ENCODE results near the gene TMEM115.

Gene TMEM115, protein sequence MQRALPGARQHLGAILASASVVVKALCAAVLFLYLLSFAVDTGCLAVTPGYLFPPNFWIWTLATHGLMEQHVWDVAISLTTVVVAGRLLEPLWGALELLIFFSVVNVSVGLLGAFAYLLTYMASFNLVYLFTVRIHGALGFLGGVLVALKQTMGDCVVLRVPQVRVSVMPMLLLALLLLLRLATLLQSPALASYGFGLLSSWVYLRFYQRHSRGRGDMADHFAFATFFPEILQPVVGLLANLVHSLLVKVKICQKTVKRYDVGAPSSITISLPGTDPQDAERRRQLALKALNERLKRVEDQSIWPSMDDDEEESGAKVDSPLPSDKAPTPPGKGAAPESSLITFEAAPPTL

DNA sequence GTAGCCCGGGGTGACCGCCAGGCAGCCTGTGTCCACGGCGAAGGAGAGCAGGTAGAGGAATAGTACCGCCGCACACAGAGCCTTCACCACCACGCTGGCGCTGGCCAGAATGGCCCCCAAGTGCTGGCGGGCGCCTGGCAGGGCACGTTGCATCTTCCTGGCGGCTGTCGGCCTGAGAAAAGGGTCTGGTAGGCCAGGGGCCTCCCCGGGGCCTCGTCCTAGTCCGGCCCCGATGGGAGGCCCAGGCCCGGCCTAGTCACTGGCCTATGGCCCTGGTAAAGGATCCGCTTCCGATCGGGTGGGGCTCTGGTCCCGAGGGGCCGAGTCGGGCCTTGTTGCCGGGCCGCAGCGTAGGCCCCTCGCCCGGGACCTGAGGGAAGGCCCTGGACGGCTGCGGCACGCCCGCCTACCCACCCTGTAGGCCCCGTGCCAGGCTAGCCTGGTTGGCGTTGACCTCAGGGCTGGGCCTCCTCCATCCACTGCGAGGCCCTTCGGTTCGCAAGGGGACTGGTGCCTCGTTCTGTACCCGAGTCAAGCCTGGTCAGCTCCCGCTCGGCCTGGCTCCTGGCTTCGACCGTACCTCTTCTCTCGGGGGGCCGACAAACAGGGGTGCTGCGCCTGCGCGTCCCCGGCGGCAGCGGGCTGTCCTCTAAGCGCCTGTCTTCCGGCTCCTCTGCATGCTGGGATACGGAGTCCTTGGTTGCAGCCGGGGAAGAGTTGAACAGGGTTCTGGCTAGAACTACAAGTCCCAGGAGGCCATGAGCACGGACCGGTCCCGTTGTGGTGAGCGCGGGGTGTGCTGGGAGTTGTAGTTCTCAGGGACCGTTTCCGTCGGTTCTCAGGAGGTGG lies at the start of gene TMEM115:
TMEM115 (minus strand) TSS at position 611 of the 849 bp plus-strand sequence; CDS start at position 153, 458 bp downstream.
- peak; percentile 99 for DNase-seq (ENCODE audit: low read depth)

DNA sequence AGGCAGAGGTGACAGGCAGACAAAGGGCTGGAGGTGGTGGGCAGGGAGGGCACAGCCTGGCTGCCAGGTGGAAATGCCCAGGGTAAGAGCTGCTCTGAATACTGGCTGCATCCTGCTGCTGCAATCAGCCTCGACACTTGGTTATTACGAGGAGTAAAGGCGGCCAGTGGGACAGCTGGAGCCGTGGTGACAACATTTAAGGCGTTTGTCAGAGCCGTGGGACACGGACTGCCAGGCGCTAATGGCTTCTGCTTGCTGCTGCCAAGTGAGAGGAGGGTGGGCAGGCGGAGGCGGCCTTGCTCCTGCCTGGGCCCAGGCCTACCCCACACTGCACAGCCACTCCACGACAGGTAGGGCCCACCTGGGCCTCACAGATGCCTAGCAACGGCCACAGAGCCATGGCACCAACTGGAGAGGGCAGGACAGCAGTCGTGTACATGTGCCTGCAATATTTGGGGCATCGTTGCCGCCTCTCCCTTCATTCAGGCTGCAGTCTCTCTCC lies 49.2 kb upstream of the TMEM115 start:
- no peak for DNase-seq (ENCODE audit: low read depth)

DNA sequence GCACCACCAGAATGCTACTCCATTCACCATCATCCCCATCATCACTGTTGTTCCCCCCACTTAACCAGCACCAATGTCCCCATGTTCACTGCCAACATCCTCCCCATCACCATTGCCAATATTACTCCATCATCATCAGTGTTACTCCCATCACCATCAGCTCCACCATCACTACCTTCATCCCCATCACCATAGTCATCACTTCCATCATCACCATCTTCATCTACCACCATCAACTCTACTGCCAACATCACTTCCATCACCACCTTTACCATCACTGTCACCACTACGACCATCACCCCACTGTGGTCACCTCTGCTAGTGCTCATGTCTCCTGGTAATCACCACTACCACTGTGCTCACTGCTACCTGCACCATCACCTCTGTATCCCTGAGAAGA lies 47.2 kb upstream of the TMEM115 start:
- DNase-seq (ENCODE audit: low read depth), result no peak

DNA sequence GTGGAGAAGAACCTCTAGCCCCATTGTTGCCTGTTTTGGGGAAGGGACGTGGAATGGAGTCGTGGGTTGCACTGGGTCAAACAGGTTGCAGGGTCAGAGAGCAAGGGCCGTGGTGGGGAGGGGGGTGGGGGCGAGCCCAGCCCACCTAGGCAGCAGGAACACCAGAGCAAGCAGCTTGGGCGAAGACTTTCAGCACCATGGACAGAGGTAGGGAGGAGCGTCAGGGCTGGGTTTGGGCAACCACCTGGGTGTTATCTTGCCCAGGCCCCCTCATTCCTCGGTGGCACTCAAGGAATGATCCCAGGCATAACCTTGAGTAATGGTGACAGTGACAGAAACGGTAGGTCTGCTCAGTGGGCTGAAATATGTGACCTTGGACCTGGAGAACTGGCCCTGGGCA lies 45.9 kb upstream of the TMEM115 start:
- DNase-seq (ENCODE audit: low read depth), result no peak

DNA sequence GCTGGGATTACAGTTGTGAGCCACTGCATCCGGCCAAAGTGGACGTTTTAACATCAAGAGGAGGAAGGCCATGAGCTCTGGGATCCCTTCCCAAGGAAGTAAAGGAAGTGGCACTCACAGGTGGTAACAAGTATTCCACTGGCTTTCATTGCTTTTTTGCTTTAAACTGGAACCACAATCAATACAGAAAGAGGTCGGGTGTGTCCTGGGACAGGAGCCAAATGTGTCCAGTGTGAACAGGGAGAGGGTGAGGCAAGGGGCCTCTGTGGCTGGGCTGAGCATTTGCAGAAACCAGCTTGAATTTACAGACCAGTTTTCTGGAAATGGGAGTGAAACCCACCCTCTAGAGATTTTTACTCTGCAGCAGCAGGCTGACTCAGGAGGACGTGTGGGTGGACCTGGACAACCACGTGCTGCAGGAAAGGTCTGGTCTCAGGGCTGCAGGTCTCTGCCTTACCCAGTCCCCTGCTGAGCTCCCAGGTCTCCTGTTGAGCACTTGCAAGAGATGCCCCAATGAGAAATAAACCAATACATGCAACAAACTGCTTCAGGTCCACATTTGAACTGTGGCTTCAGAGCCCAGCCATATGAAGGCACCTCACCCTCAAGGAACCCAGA lies 42.8 kb upstream of the TMEM115 start:
- no peak for DNase-seq (ENCODE audit: low read depth)

DNA sequence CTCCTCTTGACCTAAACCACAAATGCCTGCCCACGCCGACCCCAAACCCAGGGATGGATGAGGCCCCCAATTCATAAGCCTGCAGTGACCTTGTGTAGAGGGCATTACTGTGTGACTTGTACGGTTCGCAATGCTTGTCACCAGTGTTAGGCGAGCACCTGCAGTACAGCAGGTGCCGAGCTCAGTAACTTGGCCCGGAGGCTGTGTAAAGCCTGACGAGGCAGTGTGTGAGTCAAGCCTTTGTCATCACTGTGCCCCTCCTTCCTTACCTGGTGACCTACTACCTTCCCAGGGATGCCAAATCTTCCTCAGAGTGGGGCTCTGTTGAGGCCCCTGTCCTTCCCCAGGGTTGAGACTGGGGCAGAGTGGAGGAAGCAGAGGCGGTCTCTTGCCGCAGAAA lies 37.2 kb upstream of the TMEM115 start:
- DNase-seq (ENCODE audit: low read depth), result no peak

DNA sequence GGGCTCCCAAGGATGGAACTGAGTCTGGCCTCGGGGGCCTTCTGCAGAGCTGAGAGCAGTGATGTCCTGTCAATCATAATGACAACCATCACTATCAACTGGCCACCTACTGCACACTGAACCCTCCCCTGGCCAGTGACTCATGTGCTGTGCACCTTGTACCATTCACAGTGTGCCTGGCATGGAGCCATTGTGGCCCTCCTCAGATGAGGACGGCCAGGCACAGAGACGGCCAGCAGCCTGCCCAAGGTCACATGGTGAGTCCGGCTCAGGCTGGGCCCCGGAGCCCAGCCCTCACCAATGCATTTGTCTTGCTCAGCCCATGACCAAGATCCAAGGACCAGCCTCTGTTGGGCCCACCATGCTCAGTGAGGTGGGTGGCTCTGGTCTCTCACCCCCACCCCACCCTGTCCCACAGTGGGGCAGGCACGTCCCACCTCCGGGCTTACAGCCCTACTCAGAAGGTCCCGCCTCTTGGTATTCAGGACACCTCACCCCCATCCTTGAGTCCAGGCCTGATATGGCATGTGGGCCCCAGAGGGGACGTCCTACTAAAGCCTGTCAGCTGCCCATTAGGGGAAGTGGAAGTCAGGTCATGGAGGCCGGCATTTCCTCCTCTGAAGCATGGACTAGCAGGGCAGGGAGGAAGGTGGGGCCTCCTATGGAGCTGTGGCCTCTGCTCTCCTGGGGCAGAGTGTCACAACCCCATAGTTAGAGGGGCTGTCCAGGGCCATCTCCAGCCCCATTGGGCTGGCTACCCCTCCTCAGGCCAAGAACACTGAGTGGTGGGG lies 35.9 kb upstream of the TMEM115 start:
- DNase-seq (ENCODE audit: low read depth), result no peak

DNA sequence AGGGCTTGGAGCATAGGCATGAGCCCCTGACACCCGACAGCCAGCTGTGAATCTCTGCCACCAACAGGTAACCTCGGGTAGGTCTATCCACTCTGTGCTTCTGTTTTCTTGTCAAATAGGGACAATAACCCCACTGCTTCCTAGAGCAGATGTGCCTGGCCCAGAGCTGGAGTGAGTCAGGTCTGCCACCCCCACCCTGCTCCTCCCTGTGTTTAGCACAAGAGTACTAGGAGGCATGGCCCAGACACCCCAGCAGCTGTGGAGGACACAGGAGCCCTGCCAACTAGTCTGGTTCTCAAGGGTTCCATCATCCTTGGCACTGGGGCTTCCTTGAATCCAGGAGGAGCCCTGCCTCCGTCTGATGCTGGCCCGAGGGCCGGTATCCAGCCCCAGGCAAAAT lies 33.7 kb upstream of the TMEM115 start:
- no peak for DNase-seq (ENCODE audit: low read depth)

DNA sequence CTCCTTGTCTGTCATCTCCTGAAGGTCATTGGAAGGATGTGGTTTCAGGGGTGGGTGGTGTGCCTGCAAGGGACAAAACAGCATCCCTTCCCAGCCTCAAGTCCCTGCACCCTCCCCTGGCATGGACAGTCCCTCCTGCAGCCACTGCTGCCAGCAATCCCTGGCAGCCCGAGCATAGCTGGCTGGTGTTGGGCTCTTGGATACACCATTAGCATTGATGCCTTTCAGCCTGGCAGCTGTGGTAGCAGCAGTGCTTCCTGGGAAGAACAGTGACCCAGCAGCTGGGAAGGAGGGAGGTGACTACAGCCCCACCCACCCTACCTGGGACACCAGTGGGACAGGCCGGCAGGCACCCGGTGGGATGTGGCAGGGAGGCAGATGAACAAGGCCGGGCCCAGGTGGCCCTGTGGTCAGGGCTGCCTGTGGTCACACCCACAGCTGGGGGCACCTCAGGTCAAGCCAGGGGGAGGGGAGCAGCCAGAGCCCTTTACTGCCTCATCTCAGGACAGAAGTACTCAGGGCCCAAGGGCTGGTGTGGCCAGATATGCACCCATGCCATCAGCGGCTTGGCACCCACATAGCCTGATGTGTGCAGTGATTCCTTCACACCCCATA lies 32.9 kb upstream of the TMEM115 start:
- no peak for DNase-seq (ENCODE audit: low read depth)

DNA sequence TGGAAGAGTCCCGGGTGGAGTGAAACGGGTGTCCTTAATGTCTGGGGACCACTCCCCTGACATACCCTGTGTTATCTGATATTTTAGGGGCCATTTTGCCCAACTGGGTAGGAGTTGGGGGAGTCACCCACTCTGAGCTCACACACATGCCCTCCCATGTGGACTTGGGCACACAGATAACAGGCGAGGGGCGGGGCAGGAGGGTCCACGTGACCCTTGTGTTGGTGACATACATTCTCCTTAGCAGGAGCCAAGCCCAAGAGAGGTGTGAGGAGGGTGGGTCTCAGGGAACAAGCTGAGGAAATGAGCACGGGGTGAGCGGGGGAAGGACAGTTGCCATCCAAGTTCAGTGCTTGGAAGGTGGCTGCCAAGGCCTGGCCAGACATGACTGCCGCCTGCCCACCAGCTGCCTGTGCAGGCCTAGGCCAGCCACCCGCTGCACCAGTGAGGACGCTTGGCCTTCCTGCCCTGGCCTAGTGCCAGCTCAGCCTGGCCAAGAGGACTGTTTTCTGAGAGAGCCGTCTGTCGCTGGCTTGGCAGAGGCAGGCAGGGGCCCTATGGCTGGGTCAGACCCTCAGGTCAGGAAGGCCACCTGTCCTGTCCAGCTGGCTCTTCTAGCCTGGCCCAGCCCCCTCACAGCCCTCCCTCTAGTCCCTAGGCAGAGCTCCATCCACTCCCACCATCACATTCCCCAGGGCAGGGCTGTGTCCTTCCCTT lies 31.3 kb upstream of the TMEM115 start:
- DNase-seq (ENCODE audit: low read depth), result no peak

DNA sequence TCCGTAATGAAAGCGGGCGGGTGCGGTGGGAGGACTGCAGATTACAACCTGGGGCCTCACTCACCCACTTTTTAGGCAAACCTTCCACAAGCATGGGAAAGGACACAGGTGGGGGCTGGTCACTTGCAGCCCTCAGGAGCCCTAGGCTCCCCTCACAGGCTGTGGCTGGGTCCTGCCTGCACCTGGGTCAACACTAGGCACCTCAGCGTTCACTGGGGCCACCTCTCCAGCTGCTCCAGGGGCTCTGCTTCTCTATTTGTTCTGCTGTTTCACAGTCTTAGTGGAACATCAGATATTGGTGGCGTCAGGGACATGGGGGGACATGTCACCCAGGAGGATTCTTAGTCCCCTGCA lies 30.1 kb upstream of the TMEM115 start:
- no peak for DNase-seq (ENCODE audit: low read depth)

DNA sequence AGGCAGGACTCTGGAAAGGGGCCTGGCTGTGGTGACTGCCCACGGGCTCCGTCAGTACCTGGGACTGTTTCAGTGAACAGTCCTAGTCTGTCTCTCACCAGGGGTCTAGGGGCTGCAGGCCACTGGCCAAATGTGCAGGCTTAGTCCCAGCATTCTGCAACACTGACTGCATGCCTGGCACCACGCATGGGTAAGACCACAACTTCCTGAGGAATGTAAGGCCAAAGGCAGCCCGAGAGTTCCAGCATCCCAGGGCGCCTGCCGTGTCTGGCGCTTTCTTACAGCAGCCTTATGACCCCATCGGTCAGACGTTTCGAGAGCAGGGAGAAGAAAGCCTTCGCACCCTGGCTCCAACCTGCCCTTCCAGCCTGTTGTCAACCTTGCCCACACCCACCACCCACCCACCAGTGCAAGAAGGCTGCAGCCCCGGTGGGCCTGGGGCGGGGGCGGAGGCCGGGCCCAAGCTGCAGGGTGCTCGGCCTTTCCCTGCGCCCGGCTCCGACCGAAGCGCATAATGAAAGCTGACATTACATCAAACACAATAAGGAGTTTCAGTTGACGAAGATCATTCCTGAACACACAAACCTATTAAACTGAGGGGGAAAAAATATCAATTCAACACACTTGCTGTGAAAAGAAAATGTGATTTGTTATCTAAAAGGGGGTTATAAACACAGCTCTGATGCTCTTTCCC lies 29.5 kb upstream of the TMEM115 start:
- DNase-seq (ENCODE audit: low read depth), result peak; percentile 26

DNA sequence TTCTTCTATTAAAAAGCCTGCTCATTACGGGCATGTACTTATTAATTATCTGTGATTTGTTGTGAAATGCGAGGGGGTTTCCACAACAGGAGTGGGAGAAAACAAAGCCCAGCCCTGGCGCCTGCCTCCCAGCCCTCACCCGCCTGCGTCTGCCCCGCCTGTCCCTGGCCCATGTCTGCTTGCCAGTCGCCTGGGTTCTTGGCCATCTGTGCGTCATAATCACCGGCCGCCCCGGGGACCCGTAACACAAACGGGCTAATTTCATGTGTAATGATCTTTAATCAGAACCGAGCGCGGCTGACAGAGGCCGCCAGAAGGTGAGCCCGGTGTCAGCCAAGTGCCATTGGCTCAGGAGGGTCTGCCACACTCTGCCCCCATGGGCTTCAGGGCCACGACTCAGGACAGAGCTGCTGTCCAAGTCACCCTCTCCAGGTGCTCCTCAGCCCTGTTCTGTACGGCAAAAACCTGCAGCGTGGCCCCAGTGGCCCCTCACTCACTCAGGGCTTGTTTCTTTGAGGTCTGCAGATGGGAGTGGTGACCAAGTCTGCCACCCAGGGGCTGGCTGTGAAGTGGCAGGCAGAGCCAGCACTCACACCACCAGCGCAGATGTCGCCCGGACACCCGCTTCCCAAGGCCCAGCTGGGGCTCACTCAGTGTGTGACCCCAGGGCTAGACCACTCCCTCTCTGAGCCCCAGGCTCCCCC lies 28.8 kb upstream of the TMEM115 start:
- peak; percentile 20 for DNase-seq (ENCODE audit: low read depth)

DNA sequence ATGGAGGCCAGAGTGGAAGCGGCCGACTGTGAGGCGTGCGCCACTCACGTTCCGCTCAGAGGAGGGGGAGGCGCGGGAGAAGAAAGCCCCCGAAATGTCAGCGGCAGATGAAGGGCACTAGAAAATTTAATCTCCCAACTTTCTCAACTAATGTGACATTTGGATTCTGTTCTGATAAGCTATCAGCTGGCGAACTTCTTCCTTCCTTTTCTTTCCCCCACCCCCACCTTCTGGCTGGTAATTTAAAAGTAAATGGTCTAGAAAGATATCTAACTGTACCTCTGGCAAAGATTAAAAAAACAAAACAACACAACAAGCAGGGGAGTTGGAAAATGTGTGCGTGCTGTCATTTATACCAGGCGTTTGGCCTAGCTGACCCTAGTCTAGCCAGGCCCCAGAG lies 26.4 kb upstream of the TMEM115 start:
- DNase-seq (ENCODE audit: low read depth), result no peak

DNA sequence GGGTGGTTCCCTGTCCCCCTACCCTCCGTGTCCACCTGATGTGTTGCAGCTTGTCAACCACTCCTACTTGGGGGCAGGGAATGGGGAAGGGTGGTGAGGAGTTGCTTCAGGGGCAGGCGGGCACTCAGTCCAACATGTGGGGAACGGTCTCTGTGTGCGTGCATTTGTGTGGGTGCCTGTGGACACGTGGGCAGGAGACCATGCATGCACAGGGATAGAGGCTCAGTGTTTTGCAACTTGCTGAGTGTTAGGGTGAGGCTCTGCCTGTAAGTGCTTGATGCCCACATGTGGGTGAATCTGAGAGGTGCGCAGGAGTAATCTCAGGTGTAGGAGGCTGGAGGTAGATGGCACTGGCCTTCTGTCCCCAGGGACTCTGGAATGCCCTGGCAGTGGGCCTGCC lies 24.4 kb upstream of the TMEM115 start:
- no peak for DNase-seq (ENCODE audit: low read depth)

DNA sequence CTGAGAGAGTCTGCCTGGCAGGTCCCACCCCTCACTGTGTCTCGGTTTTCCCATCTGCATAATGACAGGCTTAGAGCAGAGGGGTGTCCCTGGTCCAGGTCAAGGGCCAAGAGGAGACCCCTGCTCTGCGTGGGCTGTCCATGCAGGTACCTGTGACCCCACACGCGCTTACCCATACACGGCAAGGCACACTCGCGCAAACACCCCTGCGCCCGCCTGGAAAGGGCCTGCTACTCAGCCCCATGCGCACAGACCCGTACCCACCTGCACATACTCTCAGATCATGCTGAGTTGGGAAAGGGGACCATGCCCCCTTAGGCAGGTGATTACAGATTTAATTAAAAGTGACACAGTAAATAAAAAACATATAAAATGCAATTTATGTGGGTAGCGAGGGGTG lies 23.4 kb upstream of the TMEM115 start:
- DNase-seq (ENCODE audit: low read depth), result no peak

DNA sequence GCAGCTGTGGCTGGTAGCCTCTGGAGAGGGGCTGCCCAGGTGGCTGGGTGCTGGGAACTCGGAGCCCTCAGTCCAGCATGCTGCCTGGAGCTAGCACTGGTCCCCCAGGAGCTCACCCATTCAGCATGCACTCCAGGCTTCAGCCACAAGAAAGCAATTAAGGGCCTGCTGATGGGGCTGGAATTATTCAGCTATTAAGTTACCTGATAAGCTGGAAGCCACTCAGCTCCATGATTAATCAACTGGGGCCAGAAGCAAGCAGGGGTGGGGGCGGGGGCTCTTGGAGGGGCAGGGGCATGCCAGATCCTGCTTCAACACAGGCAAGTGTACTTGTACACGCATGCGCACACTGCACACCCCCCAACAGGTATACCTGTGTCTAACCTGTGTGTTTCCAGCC lies 22.1 kb upstream of the TMEM115 start:
- DNase-seq (ENCODE audit: low read depth), result no peak

DNA sequence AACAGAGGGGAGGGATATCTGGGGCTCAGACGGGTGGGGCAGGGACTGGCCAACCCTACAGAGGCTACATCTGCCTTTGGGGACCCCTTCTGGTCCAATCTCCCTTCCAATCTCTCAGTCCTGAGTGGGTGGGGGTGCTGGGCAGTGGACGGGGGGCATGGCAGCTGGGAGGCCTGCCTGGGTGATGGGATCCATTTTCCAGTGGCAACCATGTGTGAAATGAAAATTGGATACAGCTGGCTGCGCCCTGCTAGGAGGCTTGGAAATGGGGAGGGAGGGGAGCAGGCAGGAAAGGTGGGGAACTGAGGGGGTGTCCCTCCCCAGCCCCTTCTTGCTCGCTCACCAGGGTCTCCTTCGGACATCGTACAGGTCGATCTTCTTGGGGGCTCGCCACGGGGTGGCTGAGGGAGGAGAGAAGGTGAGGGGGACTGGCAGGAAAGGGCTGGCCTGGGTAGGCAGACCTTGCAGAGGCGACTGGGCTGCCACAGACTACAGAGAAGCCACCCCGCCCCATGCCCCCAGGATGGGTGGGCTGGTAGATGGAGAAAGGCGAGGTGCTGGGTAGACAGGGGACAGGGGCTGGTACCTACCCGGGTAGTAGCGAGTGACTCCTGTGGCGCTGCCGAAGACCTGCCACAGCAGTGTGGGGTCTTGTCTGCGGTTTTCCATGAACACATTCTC lies 21.2 kb upstream of the TMEM115 start:
- DNase-seq (ENCODE audit: low read depth), result no peak

DNA sequence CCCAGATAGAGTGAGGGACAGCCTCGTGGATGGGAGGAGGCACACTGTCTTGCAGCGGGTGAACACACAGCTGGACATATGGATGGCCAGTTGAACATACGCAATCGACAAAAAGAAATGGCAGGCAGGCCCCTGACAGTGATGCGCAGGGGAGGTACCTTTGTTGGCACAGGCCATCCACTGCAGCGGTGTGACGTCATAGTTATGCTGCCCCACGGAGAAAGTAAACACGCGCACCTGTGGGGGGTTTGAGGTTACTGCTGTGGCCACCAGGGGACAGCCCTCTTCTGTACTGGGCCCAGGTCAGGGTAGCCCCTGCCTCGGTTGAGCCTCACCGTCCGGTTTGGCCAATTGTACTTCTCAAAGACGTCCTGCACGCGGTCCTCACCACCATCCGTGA lies 19.4 kb upstream of the TMEM115 start:
- no peak for DNase-seq (ENCODE audit: low read depth)
